Right lobe of liver (tissue), 6 donors: ENCODE data around the gene IRF2BP2. TPM values are rescaled to one million over a fixed set of nuclear protein-coding genes. Genes with fewer than 3 reads are reported as not detected.

Experiments
- ATAC-seq, 4 donors: fragments of 200-7000 bp; cut with Tn5 transposase; one replicate each; pipeline ENCODE4 v1.9.1; 2020; ENCODE audit warnings: mild to moderate bottlenecking in 4 of 4, moderate library complexity in 4 of 4
- DNase-seq, 3 donors: peaks; one replicate each; pipeline ENCODE4 v3.0.0-alpha.2; 2020
- H3K27ac ChIP-seq, 3 donors: fragments of 200-600 bp; one replicate each; pipeline ENCODE4 v1.8.0; 2022
- H3K27me3 ChIP-seq, 2 donors: fragments of 200-600 bp; one replicate each; pipeline ENCODE4 v1.8.0; 2022
- H3K36me3 ChIP-seq, 4 donors: fragments of 200-600 bp; sonication (generic) in 1 of 4; one replicate each; pipeline versions ENCODE4 v1.5.1 to v1.8.0; 2017 to 2022; ENCODE audit warnings: control low read depth in 1 of 4
- H3K4me1 ChIP-seq, 4 donors: fragments of 200-600 bp; sonication (generic) in 1 of 4; one replicate each; pipeline versions ENCODE4 v1.5.1 to v1.8.0; 2017 to 2022; ENCODE audit warnings: control low read depth in 1 of 4
- H3K4me3 ChIP-seq, 3 donors: fragments of 200-600 bp; one replicate each; pipeline ENCODE4 v1.8.0; 2022
- H3K9me3 ChIP-seq, 4 donors: fragments of 200-600 bp; sonication (generic) in 1 of 4; one replicate each; pipeline versions ENCODE4 v1.5.1 to v1.8.0; 2017 to 2022; ENCODE audit warnings: control low read depth in 1 of 4
- POLR2A ChIP-seq: fragments of 450-650 bp; IDR thresholded peaks from one replicate; pipeline ENCODE4 v1.6.1; 2017; ENCODE audit warnings: antibody characterized with exemption, mild to moderate bottlenecking
- WGBS: methylation state at CpG from one replicate; pipeline ENCODE4 v1.1.6; 2018; ENCODE audit warnings: low coverage, low lambda C conversion rate; ENCODE audit not compliant: insufficient coverage; ENCODE audit errors: missing lambda C conversion rate; 5-methylcytosine and 5-hydroxymethylcytosine counted together
- intact Hi-C, 2 donors: fragments of 100-400 bp; cut with DNase I; formaldehyde crosslinking; loops; one replicate each; pipeline versions ENCODE4 v1.11.2 to v1.14.1; 2022
- total RNA-seq, 6 experiments: library from RNA; depleted of rRNA in 2 of 6; stranded (reverse); fragments of >200 nt in 2 of 6; fragmentation: NEBNext Ultra II Directional in 3 of 6; extraction: Animal tissue kit (Norgen Biotek cat#: 25700) in 3 of 6; gene quantifications; one replicate each; pipeline versions ENCODE4 v1.1.0 to v1.2.4, GENCODE V29; 2016 to 2023
- TF ChIP-seq, protein P1 (sequence below), 4 donors: fragments of 200-600 bp in 3 of 4; fragments of 450-650 bp in 1 of 4; IDR thresholded peaks; one replicate each; pipeline versions ENCODE4 v1.5.1 to v1.8.0; 2016 to 2022; ENCODE audit warnings: antibody characterized with exemption in 4 of 4, mild to moderate bottlenecking in 2 of 4
- donor health status: DM: no; HTN: yes; CAD: no.
- donor health status: DM: no; HTN: no; CAD: no.
- donor health status: DM: no; HTN: no; CAD: no.
- donor health status: DM: no; HTN: yes; CAD: no.
- donor health status: DM: no; HTN: yes; CAD: no.

The IRF2BP2 gene
- total RNA-seq, 6 experiments from 2014 or later: 35.3 to 93.2 (median 56.8) TPM

DNA sequence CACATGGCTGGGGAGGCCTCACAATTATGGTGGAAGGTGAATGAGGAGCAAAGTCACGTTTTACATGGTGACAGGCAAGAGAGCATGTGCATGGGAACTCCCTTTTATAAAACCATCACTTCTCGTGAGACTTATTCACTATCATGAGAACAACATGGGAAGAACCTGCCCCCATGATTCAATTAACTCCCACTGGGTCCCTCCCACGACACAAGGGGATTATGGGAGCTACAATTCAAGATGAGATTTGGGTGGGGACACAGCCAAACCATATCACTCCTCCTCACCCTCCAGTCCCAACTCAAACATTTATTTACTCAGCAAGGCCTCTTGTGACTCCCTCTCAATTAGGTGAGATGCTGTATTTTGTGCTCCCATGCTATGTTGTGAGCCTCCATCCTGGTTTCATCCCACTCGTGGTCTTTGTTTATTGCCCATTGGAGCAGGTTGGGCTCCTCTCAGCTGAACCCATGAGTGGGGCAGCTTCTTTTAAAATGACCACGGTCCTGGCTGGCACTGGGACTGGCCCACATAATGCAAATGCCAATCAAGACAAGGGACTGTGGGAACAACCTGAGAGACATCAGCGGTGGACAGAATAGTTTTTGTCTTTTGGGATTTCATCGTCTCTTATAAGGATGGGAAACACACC lies 28.8 kb downstream of the IRF2BP2 start:
- Histone ChIP-seq H3K27me3 (no peaks in the 10 kb centered on the region), H3K4me3 (no peak overlapping the region), H3K27ac (no peak overlapping the region), H3K9me3 (no peaks in the 10 kb centered on the region), H3K36me3 (no peaks in the 10 kb centered on the region), H3K4me1 (peaks cover 0 to 24% (median 4%) of the 10 kb centered on the region in 4 donors)
- intact Hi-C loops: no loop called here
- ATAC-seq (no peak), DNase-seq (no peak)
- WGBS: 94% methylated on average over 5 of the region's 7 CpGs
- TF ChIP-seq POLR2A: no peak
- TF ChIP-seq, protein P1, sequence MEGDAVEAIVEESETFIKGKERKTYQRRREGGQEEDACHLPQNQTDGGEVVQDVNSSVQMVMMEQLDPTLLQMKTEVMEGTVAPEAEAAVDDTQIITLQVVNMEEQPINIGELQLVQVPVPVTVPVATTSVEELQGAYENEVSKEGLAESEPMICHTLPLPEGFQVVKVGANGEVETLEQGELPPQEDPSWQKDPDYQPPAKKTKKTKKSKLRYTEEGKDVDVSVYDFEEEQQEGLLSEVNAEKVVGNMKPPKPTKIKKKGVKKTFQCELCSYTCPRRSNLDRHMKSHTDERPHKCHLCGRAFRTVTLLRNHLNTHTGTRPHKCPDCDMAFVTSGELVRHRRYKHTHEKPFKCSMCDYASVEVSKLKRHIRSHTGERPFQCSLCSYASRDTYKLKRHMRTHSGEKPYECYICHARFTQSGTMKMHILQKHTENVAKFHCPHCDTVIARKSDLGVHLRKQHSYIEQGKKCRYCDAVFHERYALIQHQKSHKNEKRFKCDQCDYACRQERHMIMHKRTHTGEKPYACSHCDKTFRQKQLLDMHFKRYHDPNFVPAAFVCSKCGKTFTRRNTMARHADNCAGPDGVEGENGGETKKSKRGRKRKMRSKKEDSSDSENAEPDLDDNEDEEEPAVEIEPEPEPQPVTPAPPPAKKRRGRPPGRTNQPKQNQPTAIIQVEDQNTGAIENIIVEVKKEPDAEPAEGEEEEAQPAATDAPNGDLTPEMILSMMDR (IDR thresholded peaks at IDR 0.05): no peak

DNA sequence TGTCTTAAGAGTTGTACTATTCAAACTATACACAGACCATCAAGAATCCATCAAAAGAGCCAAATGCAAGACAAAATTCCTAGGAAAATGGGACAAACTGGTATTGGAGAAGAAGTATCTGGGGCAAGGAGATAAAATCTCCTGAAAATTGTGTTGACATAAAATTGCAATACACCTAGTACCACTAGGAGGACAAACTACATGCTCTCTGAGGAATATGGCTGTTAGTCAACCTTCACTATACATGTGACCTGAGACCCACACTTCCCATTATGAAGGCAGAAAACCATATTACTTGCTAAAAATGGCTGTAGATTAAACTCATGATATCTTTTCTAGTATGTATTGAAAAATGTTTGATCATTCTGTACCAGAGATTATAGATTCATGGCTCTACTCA lies 30.0 kb downstream of the IRF2BP2 start:
- ATAC-seq: no peak
- H3K4me1 ChIP-seq: peaks cover 0 to 24% (median 4%) of the 10 kb centered on the region in 4 donors
- intact Hi-C loops: no loop called here

GRCh38 chr1:234578735-234579134 lies 31.2 kb downstream of the IRF2BP2 start:
- Histone ChIP-seq H3K36me3 (no peaks in the 10 kb centered on the region), H3K4me3 (no peak overlapping the region), H3K4me1 (peaks cover 0 to 23% (median 3%) of the 10 kb centered on the region in 4 donors), H3K27me3 (no peaks in the 10 kb centered on the region), H3K27ac (no peak overlapping the region), H3K9me3 (no peaks in the 10 kb centered on the region)
- ATAC-seq (no peak), DNase-seq (peak in 1 of 3 donors; percentile 16)
- TF ChIP-seq, protein P1 (IDR thresholded peaks at IDR 0.05): no peak
- TF ChIP-seq POLR2A: no peak
- intact Hi-C loops: no loop called here
- 81% methylated on average over 6 of the region's 8 CpGs for WGBS

More for the DNA sequence above, 30.0 kb downstream of the IRF2BP2 start:
- H3K4me3 ChIP-seq: no peak overlapping the region
- no peak for DNase-seq
- H3K27ac ChIP-seq: no peak overlapping the region
- H3K27me3 ChIP-seq: no peaks in the 10 kb centered on the region
- H3K9me3 ChIP-seq: no peaks in the 10 kb centered on the region
- H3K36me3 ChIP-seq: no peaks in the 10 kb centered on the region
- TF ChIP-seq, protein P1 (IDR thresholded peaks at IDR 0.05): peak in 3 of 4 donors; percentile 13 to 26 (median 14)
- no peak for TF ChIP-seq POLR2A

- Histone ChIP-seq H3K36me3 (no peaks in the 10 kb centered on the region), H3K9me3 (no peaks in the 10 kb centered on the region), H3K27me3 (no peaks in the 10 kb centered on the region), H3K4me1 (peaks cover 0 to 20% (median 0%) of the 10 kb centered on the region in 4 donors), H3K4me3 (no peak overlapping the region), H3K27ac (no peak overlapping the region)
- WGBS: 57% methylated on average over 2 of the region's 2 CpGs
- TF ChIP-seq, protein P1 (IDR thresholded peaks at IDR 0.05): no peak
- TF ChIP-seq POLR2A: no peak
- intact Hi-C loops: no loop called here
- ATAC-seq: no peak
- DNase-seq: peak in 1 of 3 donors; percentile 23
Measured at GRCh38 chr1:234578087-234578486, 31.9 kb downstream of the IRF2BP2 start.
